ENCODE results near the gene CRTC1. TPM values are rescaled to one million over a fixed set of nuclear protein-coding genes. Genes with fewer than 3 reads are reported as not detected.

Gene CRTC1
- total and polyA plus RNA-seq, 9 of the 15 experiments (the other 6 are each of a cell fraction or from before 2014, with no cell fraction given) = 0.25 to 3.8 (median 1.2) TPM; not detected in 2

DNA sequence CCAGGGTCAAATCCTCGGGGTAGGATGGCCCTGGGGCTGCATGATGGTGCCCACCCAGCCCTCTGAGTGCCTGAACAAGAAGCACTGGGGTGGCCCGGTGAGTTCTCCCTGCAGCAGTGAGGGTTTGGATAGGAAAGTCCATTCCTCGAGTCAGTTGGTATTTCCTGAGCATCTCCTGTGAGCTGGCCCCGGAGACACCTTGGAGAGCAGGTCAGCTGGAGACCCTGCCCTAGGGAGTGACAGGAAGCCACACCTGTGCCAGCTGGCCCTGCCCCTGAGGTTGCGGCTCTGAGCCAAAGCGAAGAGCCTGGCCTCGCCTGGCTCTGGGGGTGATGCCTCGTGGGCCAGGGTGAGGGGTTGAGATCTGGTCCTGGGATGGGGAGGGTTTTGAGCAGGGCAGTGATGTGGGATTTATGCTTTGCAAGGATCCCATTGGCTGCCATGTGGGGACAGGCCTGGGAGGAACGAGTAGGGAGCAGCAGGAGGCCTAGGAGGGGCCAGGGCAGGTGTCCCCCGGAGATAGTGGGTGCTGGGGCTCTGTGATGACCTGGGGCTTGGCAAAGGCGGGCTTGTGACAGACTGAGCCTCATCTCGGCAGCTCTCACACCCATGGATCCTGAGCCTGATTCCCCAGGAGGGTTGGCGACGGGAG lies 16.0 kb downstream of the CRTC1 start:
- H3K4me2 ChIP-seq (ENCODE audit: insufficient read depth, low read length) = no peak overlapping the region
- WGBS (ENCODE audit: insufficient coverage, low coverage, missing lambda C conversion rate) = 32% methylated on average over 14 of the region's 14 CpGs
- peak overlapping the region in 1 of 2 experiments; percentile 36; a peak in 1 of 4 replicates for H3K9ac ChIP-seq (ENCODE audit: insufficient read depth in 1 of 2, low read depth in 2 of 2, low read length in 2 of 2)
- in situ Hi-C loops (cut with MboI) = no loop called here
- H3K36me3 ChIP-seq (ENCODE audit: control insufficient read depth, insufficient read depth, low read length) = no peaks in the 10 kb centered on the region
- DNase-seq (ENCODE audit: extremely low read depth in 1 of 4, low spot score in 3 of 4) (peak; percentile 45 to 74 (median 58)), FAIRE-seq (no peak), ATAC-seq (no peak)
- H2AFZ ChIP-seq (ENCODE audit: low read depth, low read length) = no peak overlapping the region
- H3K79me2 ChIP-seq (ENCODE audit: control insufficient read depth, insufficient read depth, low read length) = peaks cover 7% of the 10 kb centered on the region; the same call in 2 of the 3 replicates
- BruUV-seq (replicated peaks) = no TSS peak
- H3K27ac ChIP-seq (ENCODE audit: extremely low read depth, low read depth, low read length) = no peak overlapping the region
- 0 out of 2 replicates have a peak, but pooled peaks have one; percentile 33 for TF ChIP-seq CBFA2T3 (IDR thresholded peaks at IDR 0.05)
- TF ChIP-seq TCF3 (CRISPR knock-in tag; IDR thresholded peaks at IDR 0.05) = peak; percentile 46
- TF ChIP-seq ZNF696 (CRISPR knock-in tag; conservative IDR thresholded peaks at IDR 0.05) = no peak
- CTCF ChIA-PET (ENCODE audit: low intra/inter-chr PET ratio) = no interaction called here
- no peaks in the 10 kb centered on the region for H3K9me3 ChIP-seq (replicated peaks; ENCODE audit: control insufficient read depth, insufficient read depth, low read depth, low read length)
- intact Hi-C loops (cut with micrococcal nuclease) = no loop called here
- H4K20me1 ChIP-seq (replicated peaks; ENCODE audit: control insufficient read depth, insufficient read depth, low read length) = peaks cover 30% of the 10 kb centered on the region
- no peak overlapping the region for H3K4me3 ChIP-seq
- POLR2A ChIA-PET = no interaction called here
- H3K27me3 ChIP-seq (ENCODE audit: control insufficient read depth in 2 of 2, insufficient read depth in 2 of 2, low read length in 2 of 2) = no peaks in the 10 kb centered on the region
- H3K9me1 ChIP-seq (ENCODE audit: control insufficient read depth, insufficient read depth, low read length) = peaks cover 3% of the 10 kb centered on the region
- H3K4me1 ChIP-seq (replicated peaks in 1 of 2; ENCODE audit: control insufficient read depth in 2 of 2, insufficient read depth in 2 of 2, low read length in 2 of 2) = peaks cover 17 to 48% of the 10 kb centered on the region in 2 experiments; a peak in 4 of 5 replicates

DNA sequence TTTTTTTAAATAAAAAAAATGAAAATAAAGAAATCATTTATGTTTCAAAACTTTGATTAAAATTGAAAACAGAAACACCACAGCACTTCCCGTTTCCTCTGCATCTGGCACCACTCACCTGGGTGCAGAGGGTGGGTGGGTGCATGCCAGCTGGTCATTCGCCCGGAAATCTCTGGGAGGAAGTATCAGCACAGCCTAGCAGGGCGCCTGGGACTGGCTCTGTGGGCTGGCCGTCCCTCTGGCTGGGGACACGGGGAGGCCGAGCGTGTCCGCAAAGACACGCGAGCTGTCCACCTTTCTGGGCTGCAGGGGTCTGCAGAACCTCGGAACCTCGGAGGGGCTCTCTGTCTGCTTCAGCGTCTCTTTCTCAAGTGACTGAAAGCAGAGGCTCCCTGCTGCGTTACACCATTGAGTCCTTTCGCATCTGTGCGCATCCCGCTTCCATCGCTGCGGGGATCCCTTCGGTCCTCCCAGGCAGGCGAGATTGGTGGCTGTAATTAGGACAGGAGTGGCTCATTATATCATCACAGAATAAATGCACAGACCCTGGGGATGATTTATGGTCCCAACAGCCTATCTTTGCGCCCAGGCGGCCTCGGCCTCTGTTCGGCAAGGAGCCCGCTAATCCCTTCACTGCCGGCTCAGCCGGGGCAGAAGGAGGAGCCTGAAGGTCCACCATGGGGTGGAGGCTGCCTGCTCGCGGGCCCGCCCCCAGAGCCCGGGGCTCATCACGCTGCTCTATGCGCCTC lies 17.2 kb downstream of the CRTC1 start:
- H3K4me1 ChIP-seq (replicated peaks in 1 of 2; ENCODE audit: control insufficient read depth in 2 of 2, insufficient read depth in 2 of 2, low read length in 2 of 2) = peaks cover 17 to 43% of the 10 kb centered on the region in 2 experiments; a peak in 4 of 5 replicates
- no peaks in the 10 kb centered on the region for H3K27me3 ChIP-seq (ENCODE audit: control insufficient read depth in 2 of 2, insufficient read depth in 2 of 2, low read length in 2 of 2)
- peaks cover 30% of the 10 kb centered on the region for H4K20me1 ChIP-seq (replicated peaks; ENCODE audit: control insufficient read depth, insufficient read depth, low read length)
- POLR2A ChIA-PET = interaction anchor here (0.6 kb wide), 1 partner anchor 283 kb away, joined by 3 read pairs; no protein-coding TSS in a partner anchor
- peak overlapping the region; percentile 11; the same call in 1 of the 2 replicates for H3K4me3 ChIP-seq
- no peaks in the 10 kb centered on the region for H3K36me3 ChIP-seq (ENCODE audit: control insufficient read depth, insufficient read depth, low read length)
- ATAC-seq (peak; percentile 99), DNase-seq (ENCODE audit: extremely low read depth in 1 of 4, low spot score in 3 of 4) (peak; percentile 84 to 95 (median 90)), FAIRE-seq (peak; percentile 95)
- H2AFZ ChIP-seq (ENCODE audit: low read depth, low read length) = 0 out of 2 replicates have a peak overlapping the region, but pooled peaks have one; percentile 41
- H3K79me2 ChIP-seq (ENCODE audit: control insufficient read depth, insufficient read depth, low read length) = peaks cover 9% of the 10 kb centered on the region; the same call in 2 of the 3 replicates
- in situ Hi-C loops (cut with MboI) (no loop called here), intact Hi-C loops (cut with micrococcal nuclease) (no loop called here)
- no peak overlapping the region for H3K27ac ChIP-seq (ENCODE audit: extremely low read depth, low read depth, low read length)
- no TSS peak for BruUV-seq (replicated peaks)
- H3K9ac ChIP-seq (ENCODE audit: insufficient read depth in 1 of 2, low read depth in 2 of 2, low read length in 2 of 2) = peak overlapping the region in 1 of 2 experiments; percentile 81; a peak in 2 of 4 replicates
- WGBS (ENCODE audit: insufficient coverage, low coverage, missing lambda C conversion rate) = 0% methylated on average over 25 of the region's 35 CpGs
- peaks cover 3% of the 10 kb centered on the region for H3K9me1 ChIP-seq (ENCODE audit: control insufficient read depth, insufficient read depth, low read length)
- H3K4me2 ChIP-seq (ENCODE audit: insufficient read depth, low read length) = peak overlapping the region; percentile 63
- H3K9me3 ChIP-seq (replicated peaks; ENCODE audit: control insufficient read depth, insufficient read depth, low read depth, low read length) = no peaks in the 10 kb centered on the region
- CTCF ChIA-PET (ENCODE audit: low intra/inter-chr PET ratio) = no interaction called here
- TF ChIP-seq ZSCAN29 (IDR thresholded peaks at IDR 0.05) (no peak), ZNF324 (CRISPR knock-in tag; IDR thresholded peaks at IDR 0.05) (no peak), ILK (tag; IDR thresholded peaks at IDR 0.05; ENCODE audit: borderline replicate concordance, low read depth) (no peak), CBFA2T2 (conservative IDR thresholded peaks at IDR 0.05) (peak; percentile 87), BCL6 (CRISPR knock-in tag; IDR thresholded peaks at IDR 0.05) (no peak), ZNF263 (CRISPR knock-in tag; IDR thresholded peaks at IDR 0.05; ENCODE audit: borderline replicate concordance) (peak; percentile 83), TEAD4 (IDR thresholded peaks at IDR 0.05; ENCODE audit: low read length) (peak; percentile 87), TEAD4 (CRISPR knock-in tag; IDR thresholded peaks at IDR 0.05; ENCODE audit: borderline replicate concordance) (no peak)
- TF ChIP-seq, protein P1, sequence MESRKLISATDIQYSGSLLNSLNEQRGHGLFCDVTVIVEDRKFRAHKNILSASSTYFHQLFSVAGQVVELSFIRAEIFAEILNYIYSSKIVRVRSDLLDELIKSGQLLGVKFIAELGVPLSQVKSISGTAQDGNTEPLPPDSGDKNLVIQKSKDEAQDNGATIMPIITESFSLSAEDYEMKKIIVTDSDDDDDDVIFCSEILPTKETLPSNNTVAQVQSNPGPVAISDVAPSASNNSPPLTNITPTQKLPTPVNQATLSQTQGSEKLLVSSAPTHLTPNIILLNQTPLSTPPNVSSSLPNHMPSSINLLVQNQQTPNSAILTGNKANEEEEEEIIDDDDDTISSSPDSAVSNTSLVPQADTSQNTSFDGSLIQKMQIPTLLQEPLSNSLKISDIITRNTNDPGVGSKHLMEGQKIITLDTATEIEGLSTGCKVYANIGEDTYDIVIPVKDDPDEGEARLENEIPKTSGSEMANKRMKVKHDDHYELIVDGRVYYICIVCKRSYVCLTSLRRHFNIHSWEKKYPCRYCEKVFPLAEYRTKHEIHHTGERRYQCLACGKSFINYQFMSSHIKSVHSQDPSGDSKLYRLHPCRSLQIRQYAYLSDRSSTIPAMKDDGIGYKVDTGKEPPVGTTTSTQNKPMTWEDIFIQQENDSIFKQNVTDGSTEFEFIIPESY (CRISPR knock-in tag; IDR thresholded peaks at IDR 0.05) = no peak

Measured in K562 (cell line).